Bronchus fibroblast of lung (primary cell): Measurements from ENCODE around the gene FHL1. TPM values are rescaled to one million over a fixed set of nuclear protein-coding genes. Genes with fewer than 3 reads are reported as not detected.

Experiments
- total RNA-seq: library from RNA; depleted of rRNA; stranded (reverse); fragments of >200 nt; gene quantifications from 2 replicates; pipeline ENCODE4 v1.2.3, GENCODE V29; 2015

FHL1 gene
- total RNA-seq = 36.4 and 41.5 TPM in 2 replicates

DNA sequence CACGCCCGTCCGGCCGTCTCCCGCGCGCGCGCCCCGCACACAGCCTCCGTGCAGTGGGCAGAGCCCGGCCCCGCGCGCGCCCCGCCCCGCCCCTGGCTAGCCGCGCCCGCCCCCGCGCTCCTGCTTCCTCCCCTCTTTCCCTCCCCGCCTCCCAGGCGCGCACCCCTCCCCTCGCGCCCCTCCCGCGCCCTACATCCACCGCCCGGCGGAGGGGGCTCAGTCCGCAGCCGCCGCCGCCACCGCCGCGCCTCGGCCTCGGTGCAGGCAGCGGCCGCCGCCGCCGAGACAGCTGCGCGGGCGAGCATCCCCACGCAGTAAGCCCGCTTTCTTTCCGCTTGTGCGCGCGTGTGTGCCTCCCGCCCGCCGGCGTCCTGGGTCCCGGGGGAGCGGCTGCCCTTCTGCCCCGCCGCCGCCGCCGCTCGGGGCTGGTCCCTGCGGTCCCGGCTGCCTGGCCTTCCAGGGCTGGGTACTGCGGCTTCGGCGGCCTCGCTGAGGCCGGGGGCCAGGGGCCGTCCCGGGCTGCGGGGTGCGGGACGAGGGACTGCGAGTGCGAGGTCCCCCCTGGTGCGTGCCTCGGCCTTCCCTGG lies at the start of gene FHL1:
Gene FHL1, plus strand, starts transcription at position 219 of the 587 bp plus-strand sequence.

GRCh38 chrX:136251041-136251991 lies 104.0 kb downstream of the FHL1 start, which contains the start of gene MAP7D3:
Gene MAP7D3 (minus strand): TSS chrX:136251400. CDS start chrX:136251358, 42 bp downstream.

Other genes starting within 250 kb of the FHL1 start
- gene MMGT1, start 173.5 kb upstream of the FHL1 start, total RNA-seq = 15.0 and 17.3 TPM in 2 replicates
- 15.0 and 16.1 TPM in 2 replicates for gene SLC9A6, start 162.1 kb upstream of the FHL1 start, total RNA-seq
- 9.7 and 12.6 TPM in 2 replicates for gene MAP7D3, start 103.9 kb downstream of the FHL1 start, total RNA-seq
- not detected in 2 replicates for gene ADGRG4, start 153.4 kb downstream of the FHL1 start, total RNA-seq